Activated CD8-positive, alpha-beta memory T cell treated with anti-CD3 and anti-CD28 coated beads for 4 hours (primary cell): ENCODE measurements around the gene GUCY1B1.

Experiments used
- DNase-seq, 2 donors: peaks; one replicate each; pipeline ENCODE4 v3.0.0-alpha.2; 2020; ENCODE audit warnings: low read depth in 2 of 2

The GUCY1B1 gene

GRCh38 chr4:155758481-155759371 is at the start of gene GUCY1B1:
GUCY1B1 (plus strand) TSS chr4:155759021; CDS start chr4:155759141, 120 bp downstream.
- DNase-seq: peak; percentile 41 to 51

DNA sequence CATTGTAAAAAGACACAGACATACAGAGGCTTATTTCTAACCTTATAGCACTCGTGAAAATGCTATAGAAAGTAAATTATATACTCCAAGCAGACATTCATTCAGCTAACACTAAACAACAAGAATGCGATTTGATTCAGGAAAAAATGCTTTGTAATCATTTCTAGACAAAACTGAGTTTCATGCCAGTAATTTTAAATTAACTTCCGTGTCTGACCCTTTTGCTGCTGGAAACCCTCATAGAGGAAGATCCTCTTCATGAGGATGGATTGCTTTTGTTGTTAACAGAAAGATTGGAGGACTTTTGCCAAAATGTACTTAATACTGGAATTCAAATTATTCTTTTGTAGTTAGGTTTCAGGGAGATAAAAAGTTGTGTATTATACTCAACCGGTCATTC is 48.9 kb upstream of the GUCY1B1 start:
- no peak for DNase-seq

DNA sequence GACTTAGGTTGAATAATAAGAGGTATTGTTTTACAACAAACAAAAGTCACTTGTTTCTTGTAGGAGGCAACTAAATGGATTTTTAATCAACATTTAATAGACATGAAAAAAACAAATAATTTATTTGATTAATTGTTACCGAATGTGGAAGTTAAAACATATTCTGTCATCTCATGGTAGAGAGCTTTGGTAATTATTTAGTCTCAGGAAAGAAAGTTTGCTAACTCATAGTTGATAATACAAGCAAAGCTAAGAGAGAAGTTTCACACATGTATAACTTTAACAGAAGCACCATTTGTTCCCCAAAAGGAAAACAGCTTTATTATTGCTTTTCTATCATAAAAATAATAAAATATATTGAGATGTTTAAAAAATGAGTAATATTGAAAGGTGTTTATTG is 47.3 kb upstream of the GUCY1B1 start:
- DNase-seq: no peak

GRCh38 chr4:155712846-155713245 is 46.0 kb upstream of the GUCY1B1 start:
- no peak for DNase-seq

DNA sequence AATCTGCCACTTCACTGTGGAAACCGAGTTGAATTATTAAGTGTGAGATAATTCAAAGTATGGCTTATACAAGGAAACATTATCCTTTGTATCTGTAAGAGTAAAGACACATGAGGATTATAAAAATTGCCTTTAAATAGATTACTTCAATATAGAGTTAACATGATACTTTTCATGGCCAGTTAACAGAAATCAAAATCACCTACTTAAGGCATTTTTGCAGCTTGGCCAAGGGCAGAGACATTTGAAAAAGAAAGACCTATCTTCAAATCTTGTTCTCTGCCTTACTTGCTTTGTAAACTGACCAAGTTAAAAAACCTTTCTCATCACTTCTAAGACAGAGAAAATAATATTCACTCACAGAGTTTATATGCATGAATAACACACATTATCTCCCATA is 44.9 kb upstream of the GUCY1B1 start:
- no peak for DNase-seq

DNA sequence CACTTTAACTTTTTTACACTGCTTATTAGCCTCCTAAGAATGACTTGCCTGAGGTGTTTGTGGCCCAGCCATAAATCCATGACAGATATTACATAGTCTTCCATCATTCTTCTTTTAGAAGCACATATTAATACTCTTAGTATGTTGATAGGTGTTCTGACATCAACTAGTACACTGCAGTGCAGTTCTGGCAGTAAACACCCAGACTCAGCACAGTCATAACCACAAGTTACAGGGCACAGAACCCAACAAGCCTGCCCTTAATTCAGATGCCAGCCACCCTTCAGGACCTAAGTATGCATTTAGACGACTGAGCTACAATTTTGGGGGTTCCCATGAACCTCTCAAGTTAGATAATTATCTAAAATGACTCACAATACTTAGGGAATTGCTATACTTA is 36.5 kb upstream of the GUCY1B1 start:
- no peak for DNase-seq

DNA sequence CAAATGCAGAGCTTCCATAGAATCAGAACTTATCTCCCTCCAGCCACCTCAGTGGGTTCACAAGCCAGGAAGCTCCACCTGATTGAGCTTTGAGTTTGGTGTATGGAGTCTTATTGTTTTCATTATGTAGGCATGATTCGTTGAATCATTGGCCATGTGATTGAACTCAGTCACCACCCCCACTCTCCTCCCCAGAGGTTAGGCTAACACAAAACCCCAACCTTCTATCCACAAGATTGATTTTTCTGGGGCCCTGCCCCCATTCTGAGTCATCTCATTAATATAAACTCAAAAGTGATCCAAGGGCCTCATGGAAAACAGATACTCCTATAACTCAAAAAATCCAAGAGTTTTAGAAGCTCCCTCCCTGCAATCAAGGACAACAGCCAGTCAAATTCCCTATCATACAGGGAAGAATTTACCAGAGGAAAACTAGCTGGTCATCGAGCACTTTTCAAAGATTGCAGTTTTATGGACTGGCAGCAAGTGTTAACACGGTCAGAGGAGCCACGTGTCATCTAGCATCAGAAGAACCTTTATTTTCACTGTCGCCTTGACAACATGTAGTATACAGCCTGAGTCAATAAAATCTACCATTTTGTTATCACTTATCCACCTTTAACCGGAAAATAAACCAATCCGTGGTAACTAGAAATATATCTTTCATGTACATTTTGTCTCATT is 35.9 kb upstream of the GUCY1B1 start:
- DNase-seq: no peak

DNA sequence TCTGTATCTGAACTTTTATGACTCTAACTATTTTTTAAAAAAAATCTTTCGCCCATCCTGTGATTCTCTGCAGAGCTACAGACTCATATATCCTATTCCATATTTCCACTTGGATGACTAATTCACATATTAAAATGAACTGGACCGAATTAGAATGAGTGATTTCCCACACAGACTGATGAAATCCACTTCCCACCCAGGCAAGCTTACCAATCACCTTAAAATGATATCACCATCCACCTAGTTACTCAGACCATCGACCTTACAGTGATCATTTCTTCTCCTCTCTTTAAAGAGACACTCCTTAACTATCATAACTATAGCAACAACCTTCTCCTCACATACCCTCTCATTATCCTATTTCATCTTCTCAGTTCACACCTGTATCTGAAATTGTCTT is 34.1 kb upstream of the GUCY1B1 start:
- DNase-seq: no peak

DNA sequence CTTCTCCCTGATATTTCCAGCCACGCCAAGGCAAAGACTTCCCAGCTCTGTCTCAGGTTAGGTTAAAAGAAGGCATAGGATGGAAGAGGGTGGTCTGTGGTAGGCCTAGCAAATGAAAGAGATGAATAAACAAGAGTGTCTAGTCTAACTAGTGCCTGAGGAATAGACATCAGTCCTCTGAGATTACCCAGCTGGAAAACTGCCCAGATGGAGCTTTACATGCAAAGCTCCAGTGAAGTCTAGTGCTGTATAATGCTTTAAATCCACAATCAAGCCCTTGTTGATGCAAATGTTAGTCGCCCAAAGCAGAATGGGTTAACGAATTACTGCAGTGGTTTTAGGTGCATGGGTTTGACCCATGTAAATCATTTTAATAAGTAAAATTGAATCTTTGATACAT is 24.8 kb upstream of the GUCY1B1 start:
- no peak for DNase-seq

DNA sequence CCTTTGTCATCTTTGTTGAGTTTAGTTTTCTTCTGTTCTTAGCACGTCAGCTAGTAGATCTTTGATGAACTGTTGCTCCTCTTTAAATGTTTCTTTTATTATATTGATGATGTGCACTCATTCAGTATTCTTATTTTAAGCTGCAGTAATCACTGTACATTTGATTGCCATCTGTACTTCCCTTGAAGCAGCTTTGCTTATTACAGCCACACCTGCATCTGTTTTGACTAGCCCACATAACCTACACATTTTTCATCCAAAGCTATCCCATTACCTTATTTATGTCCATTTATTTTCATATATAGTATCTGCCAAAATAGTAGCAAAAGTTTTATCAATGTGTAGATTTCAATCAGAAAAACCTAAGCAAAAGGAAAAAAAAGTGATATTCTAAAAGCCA is 23.9 kb upstream of the GUCY1B1 start:
- DNase-seq: no peak

DNA sequence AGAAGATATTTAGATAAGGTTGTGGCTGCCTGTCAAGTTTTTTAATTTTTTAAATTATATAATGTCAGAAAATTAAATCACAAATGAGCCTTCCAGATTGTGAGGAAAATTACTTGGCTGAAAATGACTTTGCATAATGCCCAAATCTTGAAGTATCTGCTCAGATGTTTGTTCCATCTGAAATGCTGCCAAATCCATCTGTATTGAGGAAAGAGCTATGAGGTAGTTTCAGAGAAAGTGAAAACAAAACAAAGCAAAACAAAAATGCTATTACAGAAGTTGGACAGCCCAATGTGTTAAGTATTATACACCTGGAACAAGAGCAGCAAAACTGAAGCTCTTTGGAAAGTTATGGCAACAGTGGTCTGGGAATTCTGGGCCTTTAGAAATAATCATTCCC is 23.3 kb upstream of the GUCY1B1 start:
- no peak for DNase-seq

- no peak for DNase-seq
Observed at GRCh38 chr4:155738548-155738947, 20.3 kb upstream of the GUCY1B1 start.

- DNase-seq: no peak
Observed at GRCh38 chr4:155741546-155741945, 17.3 kb upstream of the GUCY1B1 start.

DNA sequence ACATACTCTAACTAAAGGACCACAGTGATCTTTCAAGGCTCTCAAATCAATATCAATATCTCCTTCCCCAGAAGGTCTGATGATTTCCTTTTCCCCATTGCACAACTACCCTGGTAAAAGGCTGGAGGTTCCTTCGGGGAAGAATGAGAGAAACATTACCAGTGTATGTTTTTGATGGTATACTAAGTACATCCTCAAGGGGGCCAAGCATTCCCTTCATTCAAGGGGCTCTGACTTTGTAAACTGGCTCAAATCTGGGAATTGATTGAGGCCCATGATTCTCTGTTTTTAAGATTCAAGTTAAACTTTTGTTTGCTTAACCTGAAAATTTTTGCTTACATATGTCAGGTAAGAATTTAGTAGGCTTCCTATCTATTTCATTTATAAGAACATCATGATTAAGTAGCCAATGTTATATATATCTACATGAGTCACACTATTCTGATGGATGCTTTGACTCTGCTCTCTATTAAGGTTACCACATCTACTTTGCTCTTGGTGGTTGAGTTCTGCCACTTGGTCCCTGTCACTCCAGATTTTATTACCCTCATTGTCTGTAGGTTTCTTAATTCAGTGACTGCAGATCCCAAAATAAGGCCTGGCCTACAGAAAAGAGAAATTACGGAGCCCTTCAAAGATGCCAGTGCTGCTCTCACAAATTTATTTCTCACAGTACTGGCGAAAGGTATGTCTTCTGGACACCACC is 16.4 kb upstream of the GUCY1B1 start:
- DNase-seq: no peak

- no peak for DNase-seq
Observed at GRCh38 chr4:155745984-155746383, 12.8 kb upstream of the GUCY1B1 start.

- DNase-seq: no peak
Observed at GRCh38 chr4:155748039-155748438, 10.8 kb upstream of the GUCY1B1 start.

DNA sequence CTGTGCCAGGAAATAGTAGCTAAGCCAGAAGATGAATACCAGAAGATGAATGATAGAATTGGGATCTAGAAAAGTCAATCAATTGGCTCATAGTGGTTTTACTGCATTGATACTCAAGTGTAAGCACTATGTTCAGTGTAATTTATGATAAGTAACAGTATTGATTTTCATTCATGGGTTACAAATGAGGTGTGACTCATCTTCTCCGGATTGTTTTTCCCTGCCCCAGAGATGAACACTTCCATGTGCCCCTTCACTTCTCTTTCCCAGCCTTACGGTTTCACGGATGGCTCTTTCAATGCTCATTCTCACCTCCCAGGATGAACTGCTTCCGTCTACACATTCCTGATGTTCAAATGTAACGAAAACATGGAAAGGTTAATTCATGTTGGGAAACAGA is 9.8 kb upstream of the GUCY1B1 start:
- DNase-seq: no peak

- DNase-seq: no peak
Observed at GRCh38 chr4:155751569-155751968, 7.3 kb upstream of the GUCY1B1 start.

DNA sequence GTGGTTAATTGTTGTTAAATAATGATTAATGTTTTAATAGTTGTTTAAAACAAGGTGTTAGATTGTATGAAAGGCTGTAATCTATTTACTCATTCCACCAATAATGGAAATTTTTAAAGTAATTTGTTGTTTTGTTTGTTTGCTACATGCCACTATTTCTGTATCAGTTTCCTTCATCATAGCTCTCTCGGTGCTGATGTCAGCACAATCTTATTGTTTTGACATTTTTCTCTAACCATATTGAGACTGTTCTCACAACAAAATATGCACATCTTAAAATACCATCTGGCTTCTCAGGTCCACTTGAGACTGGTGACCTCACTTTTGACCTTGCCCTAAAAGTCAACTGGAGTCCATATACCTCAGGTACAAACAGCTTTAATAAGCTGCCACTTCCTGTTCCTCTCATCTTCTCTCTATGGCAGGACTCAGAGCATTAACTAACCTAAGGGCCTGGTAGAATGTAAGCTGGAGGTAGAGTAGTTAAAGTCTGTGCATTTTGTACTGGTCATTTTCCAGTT is 1.0 kb upstream of the GUCY1B1 start:
- DNase-seq: no peak

DNA sequence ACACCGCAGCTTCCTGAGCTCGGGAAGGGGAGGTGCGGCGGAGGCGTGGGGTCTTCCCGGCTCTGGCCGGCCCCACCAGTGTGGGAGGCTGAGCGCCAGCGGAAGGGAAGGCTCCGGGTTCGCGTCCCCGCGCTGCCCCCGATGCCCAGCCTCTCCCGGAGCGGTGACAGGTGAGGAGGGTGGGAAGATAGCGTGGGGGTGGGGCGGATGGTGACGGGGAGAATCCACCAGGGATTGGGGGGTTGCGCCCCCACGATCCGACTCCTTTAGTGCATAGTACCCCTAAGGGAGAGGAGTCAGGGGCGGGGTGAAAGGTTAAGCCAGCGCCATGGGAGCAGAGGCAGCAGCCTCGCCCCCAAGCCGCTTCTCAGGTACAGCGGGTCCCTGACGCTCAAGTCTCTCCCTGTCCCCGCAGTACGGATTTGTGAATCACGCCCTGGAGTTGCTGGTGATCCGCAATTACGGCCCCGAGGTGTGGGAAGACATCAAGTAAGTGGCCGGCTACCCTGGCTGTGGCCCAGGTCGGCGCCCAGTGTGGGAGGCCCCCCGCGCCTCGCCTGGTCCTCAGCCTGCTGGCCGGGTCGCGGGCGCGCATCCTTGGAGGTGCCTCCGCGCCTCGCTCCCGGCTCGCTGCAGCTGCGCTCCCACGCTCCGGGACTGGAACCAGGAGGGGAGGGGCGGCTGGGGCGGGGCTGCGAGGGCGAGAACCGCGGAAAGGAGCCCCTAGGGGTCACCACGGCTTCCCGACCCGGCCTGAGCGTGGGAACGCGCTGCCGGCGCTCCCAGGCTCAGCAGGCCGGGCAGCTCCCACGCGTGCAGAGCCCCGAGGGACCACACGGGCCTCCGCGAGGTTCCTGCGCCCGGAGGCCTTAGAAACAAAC is 791 bp downstream of the GUCY1B1 start:
- DNase-seq: no peak

DNA sequence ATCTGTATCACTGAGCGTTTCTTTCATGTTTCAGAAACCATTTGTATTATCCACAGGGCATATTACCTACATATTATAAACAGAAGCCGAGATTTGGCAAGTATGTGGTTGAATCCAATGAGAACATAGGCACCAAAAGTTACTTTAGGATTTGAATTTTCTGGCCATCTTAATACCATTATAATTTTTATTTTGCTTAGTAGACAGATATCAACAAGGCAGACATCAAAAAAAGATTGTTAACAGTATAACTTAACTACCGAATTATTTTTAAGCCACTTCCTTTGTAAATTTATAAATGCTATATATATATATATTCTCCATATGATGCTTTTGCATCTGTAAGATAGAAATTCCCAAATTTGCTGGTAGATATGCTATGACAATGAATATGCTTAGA is 2.2 kb downstream of the GUCY1B1 start:
- no peak for DNase-seq
